ENCODE measurements around the gene MRPL53. TPM values are rescaled to one million over a fixed set of nuclear protein-coding genes. Genes with fewer than 3 reads are reported as not detected.
"Not testable (repeated sequence)": the region's sequence is repeated elsewhere in the genome, so short reads cannot be mapped to it uniquely, and the experiment has no call there.

The MRPL53 gene
- total and polyA plus RNA-seq, 2 experiments from 2014 or later, result 7.7 to 65.1 TPM

GRCh38 chr2:74486141-74486540 lies 13.7 kb upstream of the MRPL53 start:
- Mint-ChIP-seq H3K27me3 (ENCODE audit: insufficient read depth, low read depth, poor library complexity) (peaks cover 11% of the 10 kb centered on the region), H3K4me1 (peaks cover 3% of the 10 kb centered on the region), H3K36me3 (ENCODE audit: low read depth) (peaks cover 32% of the 10 kb centered on the region), H3K9me3 (no peaks in the 10 kb centered on the region; the same call in 2 of the 3 replicates), H3K27ac (no peak overlapping the region), H3K4me3 (no peak overlapping the region; the same call in 2 of the 3 replicates)
- no peaks in the 10 kb centered on the region for H3K27me3 ChIP-seq (ENCODE audit: insufficient read depth)
- no peak overlapping the region for H3K4me2 ChIP-seq
- no peaks in the 10 kb centered on the region for H3K9me2 ChIP-seq (ENCODE audit: insufficient read depth)
- no peak overlapping the region for H2AFZ ChIP-seq
- H3K79me2 ChIP-seq (replicated peaks; ENCODE audit: insufficient read depth), result peaks cover 11% of the 10 kb centered on the region
- TF ChIP-seq JUNB (IDR thresholded peaks at IDR 0.05; ENCODE audit: unreplicated experiment) (no peak), EZH2phosphoT487 (IDR thresholded peaks at IDR 0.05; ENCODE audit: unreplicated experiment) (no peak), EZH2 (IDR thresholded peaks at IDR 0.05; ENCODE audit: low read depth, unreplicated experiment) (no peak), ZNF331 (CRISPR knock-in tag; IDR thresholded peaks at IDR 0.05; ENCODE audit: low read depth) (no peak)
- TF ChIP-seq, protein P1, sequence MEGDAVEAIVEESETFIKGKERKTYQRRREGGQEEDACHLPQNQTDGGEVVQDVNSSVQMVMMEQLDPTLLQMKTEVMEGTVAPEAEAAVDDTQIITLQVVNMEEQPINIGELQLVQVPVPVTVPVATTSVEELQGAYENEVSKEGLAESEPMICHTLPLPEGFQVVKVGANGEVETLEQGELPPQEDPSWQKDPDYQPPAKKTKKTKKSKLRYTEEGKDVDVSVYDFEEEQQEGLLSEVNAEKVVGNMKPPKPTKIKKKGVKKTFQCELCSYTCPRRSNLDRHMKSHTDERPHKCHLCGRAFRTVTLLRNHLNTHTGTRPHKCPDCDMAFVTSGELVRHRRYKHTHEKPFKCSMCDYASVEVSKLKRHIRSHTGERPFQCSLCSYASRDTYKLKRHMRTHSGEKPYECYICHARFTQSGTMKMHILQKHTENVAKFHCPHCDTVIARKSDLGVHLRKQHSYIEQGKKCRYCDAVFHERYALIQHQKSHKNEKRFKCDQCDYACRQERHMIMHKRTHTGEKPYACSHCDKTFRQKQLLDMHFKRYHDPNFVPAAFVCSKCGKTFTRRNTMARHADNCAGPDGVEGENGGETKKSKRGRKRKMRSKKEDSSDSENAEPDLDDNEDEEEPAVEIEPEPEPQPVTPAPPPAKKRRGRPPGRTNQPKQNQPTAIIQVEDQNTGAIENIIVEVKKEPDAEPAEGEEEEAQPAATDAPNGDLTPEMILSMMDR (conservative IDR thresholded peaks at IDR 0.05; ENCODE audit: low read depth in 2 of 2), result no peak
- H3F3A ChIP-seq (replicated peaks; ENCODE audit: low read depth), result no peaks in the 10 kb centered on the region
- H3K4me1 ChIP-seq (ENCODE audit: insufficient read depth), result peaks cover 5% of the 10 kb centered on the region; the same call in 1 of the 2 replicates
- no peak for ATAC-seq
- no peak overlapping the region for H3K27ac ChIP-seq (ENCODE audit: low read depth)
- H3K36me3 ChIP-seq (ENCODE audit: insufficient read depth), result no peaks in the 10 kb centered on the region; the same call in 1 of the 2 replicates
- H4K20me1 ChIP-seq (replicated peaks; ENCODE audit: insufficient read depth), result peaks cover 7% of the 10 kb centered on the region; the same call in 1 of the 2 replicates
- H3K4me3 ChIP-seq, result no peak overlapping the region
- DNase-seq (ENCODE audit: low spot score), result no peak

- ATAC-seq; H3K36me3 ChIP-seq (ENCODE audit: insufficient read depth); H3K9me2 ChIP-seq (ENCODE audit: insufficient read depth); H3K4me1 Mint-ChIP-seq; H3K9me3 Mint-ChIP-seq; H3K27me3 ChIP-seq (ENCODE audit: insufficient read depth); H3K4me1 ChIP-seq (ENCODE audit: insufficient read depth); H3K27ac ChIP-seq (ENCODE audit: low read depth); DNase-seq (ENCODE audit: low spot score); H3F3A ChIP-seq (replicated peaks; ENCODE audit: low read depth): not testable (repeated sequence)
- Histone ChIP-seq H4K20me1 (replicated peaks; ENCODE audit: insufficient read depth) (peaks cover 13% of the 10 kb centered on the region; the same call in 1 of the 2 replicates), H2AFZ (peak overlapping the region; percentile 61), H3K4me3 (peak overlapping the region; percentile 68), H3K4me2 (peak overlapping the region; percentile 77), H3K79me2 (replicated peaks; ENCODE audit: insufficient read depth) (peaks cover 14% of the 10 kb centered on the region)
- H3K4me3 Mint-ChIP-seq, result peak overlapping the region; percentile 99
- peaks cover 24% of the 10 kb centered on the region for H3K36me3 Mint-ChIP-seq (ENCODE audit: low read depth)
- peak overlapping the region; percentile 39; the same call in 1 of the 2 replicates for H3K27ac Mint-ChIP-seq
- H3K27me3 Mint-ChIP-seq (ENCODE audit: insufficient read depth, low read depth, poor library complexity), result peaks cover 11% of the 10 kb centered on the region
These were observed 11.2 kb upstream of the MRPL53 start for GRCh38 chr2:74483675-74484164.

GRCh38 chr2:74482801-74483674 lies 10.6 kb upstream of the MRPL53 start, which contains the start of the genes CCDC142 and TTC31:
Gene CCDC142 (minus strand): TSS chr2:74482998. CDS start chr2:74482837, 161 bp downstream.
Gene TTC31 (plus strand): TSS chr2:74483081. CDS start chr2:74483096, 15 bp downstream.
- Histone ChIP-seq H3K27me3 (ENCODE audit: insufficient read depth) (no peaks in the 10 kb centered on the region), H3K79me2 (replicated peaks; ENCODE audit: insufficient read depth) (peaks cover 14% of the 10 kb centered on the region), H3K9me2 (ENCODE audit: insufficient read depth) (no peaks in the 10 kb centered on the region), H3K4me2 (peak within 1 kb of the TSS; percentile 95), H3F3A (replicated peaks; ENCODE audit: low read depth) (no peaks in the 10 kb centered on the region), H3K4me1 (ENCODE audit: insufficient read depth) (peaks cover 5% of the 10 kb centered on the region; the same call in 1 of the 2 replicates), H3K27ac (ENCODE audit: low read depth) (peak within 1 kb of the TSS; percentile 82; the same call in 1 of the 2 replicates), H3K4me3 (peak within 1 kb of the TSS; percentile 68), H2AFZ (peak within 1 kb of the TSS; percentile 72), H4K20me1 (replicated peaks; ENCODE audit: insufficient read depth) (peaks cover 13% of the 10 kb centered on the region; the same call in 1 of the 2 replicates), H3K36me3 (ENCODE audit: insufficient read depth) (no peaks in the 10 kb centered on the region; the same call in 1 of the 2 replicates)
- H3K4me3 Mint-ChIP-seq, result peak within 1 kb of the TSS; percentile 99
- peaks cover 11% of the 10 kb centered on the region for H3K27me3 Mint-ChIP-seq (ENCODE audit: insufficient read depth, low read depth, poor library complexity)
- H3K9me3 Mint-ChIP-seq, result no peaks in the 10 kb centered on the region
- peaks cover 6% of the 10 kb centered on the region; the same call in 2 of the 3 replicates for H3K4me1 Mint-ChIP-seq
- peak within 1 kb of the TSS; percentile 99 for H3K27ac Mint-ChIP-seq
- DNase-seq (ENCODE audit: low spot score) (peak; percentile 99), ATAC-seq (peak; percentile 89)
- H3K36me3 Mint-ChIP-seq (ENCODE audit: low read depth), result peaks cover 24% of the 10 kb centered on the region
- TF ChIP-seq, protein P1 (conservative IDR thresholded peaks at IDR 0.05; ENCODE audit: low read depth in 2 of 2), result peak; percentile 89 to 90
